MM.1S (cell line): ENCODE results near the gene BLCAP.

Source experiments
- EZH2phosphoT487 ChIP-seq: fragments of 300-600 bp; sonication (generic); IDR thresholded peaks from 2 replicates; pipeline ENCODE4 v1.6.1; 2018; ENCODE audit warnings: antibody characterized with exemption, low read length
- TF ChIP-seq, protein P1 (sequence below): fragments of 300-600 bp; sonication (generic); IDR thresholded peaks from 2 replicates; pipeline ENCODE4 v1.5.1; 2016; ENCODE audit warnings: antibody characterized with exemption, low read length, mixed read lengths

DNA sequence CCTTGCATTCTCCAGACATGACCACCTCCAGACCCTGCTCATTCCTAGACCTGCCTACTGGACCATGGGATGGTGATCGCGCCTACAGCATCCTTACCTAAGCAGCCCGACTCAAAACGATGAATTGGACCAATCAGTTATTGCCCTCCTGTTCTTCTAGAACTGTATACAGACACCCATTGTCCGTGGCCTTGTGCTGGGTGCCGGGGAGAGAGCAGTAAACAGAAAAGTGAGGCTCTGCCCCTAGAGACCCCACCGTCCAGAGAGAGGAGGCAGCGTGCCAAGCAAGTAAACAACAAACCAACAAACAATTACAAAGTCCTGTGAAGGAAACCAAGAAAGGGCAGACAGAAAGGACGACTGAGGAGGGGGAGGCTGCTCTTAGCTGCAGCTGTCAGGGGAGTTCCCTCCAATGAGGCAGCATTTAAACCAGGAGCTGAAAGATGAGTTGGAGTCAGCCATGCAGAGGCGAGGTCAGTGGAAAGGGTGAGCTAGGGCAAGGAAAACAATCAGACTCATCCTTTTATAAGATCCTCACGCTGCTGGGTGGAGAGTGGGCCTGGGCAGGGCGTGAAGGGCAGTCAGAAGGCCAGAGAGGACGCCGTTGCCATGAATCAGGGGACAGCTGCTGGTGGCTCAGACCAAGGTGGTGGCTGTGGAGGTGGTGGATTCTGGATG, 37.6 kb upstream of the BLCAP start:
- TF ChIP-seq, protein P1, sequence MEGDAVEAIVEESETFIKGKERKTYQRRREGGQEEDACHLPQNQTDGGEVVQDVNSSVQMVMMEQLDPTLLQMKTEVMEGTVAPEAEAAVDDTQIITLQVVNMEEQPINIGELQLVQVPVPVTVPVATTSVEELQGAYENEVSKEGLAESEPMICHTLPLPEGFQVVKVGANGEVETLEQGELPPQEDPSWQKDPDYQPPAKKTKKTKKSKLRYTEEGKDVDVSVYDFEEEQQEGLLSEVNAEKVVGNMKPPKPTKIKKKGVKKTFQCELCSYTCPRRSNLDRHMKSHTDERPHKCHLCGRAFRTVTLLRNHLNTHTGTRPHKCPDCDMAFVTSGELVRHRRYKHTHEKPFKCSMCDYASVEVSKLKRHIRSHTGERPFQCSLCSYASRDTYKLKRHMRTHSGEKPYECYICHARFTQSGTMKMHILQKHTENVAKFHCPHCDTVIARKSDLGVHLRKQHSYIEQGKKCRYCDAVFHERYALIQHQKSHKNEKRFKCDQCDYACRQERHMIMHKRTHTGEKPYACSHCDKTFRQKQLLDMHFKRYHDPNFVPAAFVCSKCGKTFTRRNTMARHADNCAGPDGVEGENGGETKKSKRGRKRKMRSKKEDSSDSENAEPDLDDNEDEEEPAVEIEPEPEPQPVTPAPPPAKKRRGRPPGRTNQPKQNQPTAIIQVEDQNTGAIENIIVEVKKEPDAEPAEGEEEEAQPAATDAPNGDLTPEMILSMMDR, result no peak
- TF ChIP-seq EZH2phosphoT487, result no peak
